ENCODE results near the gene BIRC5.
"Not testable (repeated sequence)": the region's sequence is repeated elsewhere in the genome, so short reads cannot be mapped to it uniquely, and the experiment has no call there.

Gene BIRC5

GRCh38 chr17:78170692-78171590, 43.1 kb upstream of the BIRC5 start:
- DNase-seq (ENCODE audit: low read depth), result no peak
- TF ChIP-seq CTCF (IDR thresholded peaks at IDR 0.05; ENCODE audit: low read depth, low read length, missing control alignments), result no peak
- peak overlapping the region; percentile 70 for H3K4me3 ChIP-seq (ENCODE audit: low read depth, low read length)

- DNase-seq (ENCODE audit: low read depth), result not testable (repeated sequence)
- H3K4me3 ChIP-seq (ENCODE audit: low read depth, low read length), result peak overlapping the region; percentile 70
Observed at GRCh38 chr17:78171591-78172248, 42.3 kb upstream of the BIRC5 start.

GRCh38 chr17:78172249-78173051, 41.6 kb upstream of the BIRC5 start:
- TF ChIP-seq CTCF (IDR thresholded peaks at IDR 0.05; ENCODE audit: low read depth, low read length, missing control alignments), result no peak
- H3K4me3 ChIP-seq (ENCODE audit: low read depth, low read length), result peak overlapping the region; percentile 70
- DNase-seq (ENCODE audit: low read depth), result no peak

- H3K4me3 ChIP-seq (ENCODE audit: low read depth, low read length), result peak overlapping the region; percentile 70; the same call in 1 of the 2 replicates
- DNase-seq (ENCODE audit: low read depth), result peak; percentile 87
- no peak for TF ChIP-seq CTCF (IDR thresholded peaks at IDR 0.05; ENCODE audit: low read depth, low read length, missing control alignments)
Observed at GRCh38 chr17:78173097-78173715, 40.8 kb upstream of the BIRC5 start.

- DNase-seq (ENCODE audit: low read depth), result no peak
- no peak for TF ChIP-seq CTCF (IDR thresholded peaks at IDR 0.05; ENCODE audit: low read depth, low read length, missing control alignments)
- H3K4me3 ChIP-seq (ENCODE audit: low read depth, low read length), result no peak overlapping the region
Observed at GRCh38 chr17:78174346-78174869, 39.6 kb upstream of the BIRC5 start.

DNA sequence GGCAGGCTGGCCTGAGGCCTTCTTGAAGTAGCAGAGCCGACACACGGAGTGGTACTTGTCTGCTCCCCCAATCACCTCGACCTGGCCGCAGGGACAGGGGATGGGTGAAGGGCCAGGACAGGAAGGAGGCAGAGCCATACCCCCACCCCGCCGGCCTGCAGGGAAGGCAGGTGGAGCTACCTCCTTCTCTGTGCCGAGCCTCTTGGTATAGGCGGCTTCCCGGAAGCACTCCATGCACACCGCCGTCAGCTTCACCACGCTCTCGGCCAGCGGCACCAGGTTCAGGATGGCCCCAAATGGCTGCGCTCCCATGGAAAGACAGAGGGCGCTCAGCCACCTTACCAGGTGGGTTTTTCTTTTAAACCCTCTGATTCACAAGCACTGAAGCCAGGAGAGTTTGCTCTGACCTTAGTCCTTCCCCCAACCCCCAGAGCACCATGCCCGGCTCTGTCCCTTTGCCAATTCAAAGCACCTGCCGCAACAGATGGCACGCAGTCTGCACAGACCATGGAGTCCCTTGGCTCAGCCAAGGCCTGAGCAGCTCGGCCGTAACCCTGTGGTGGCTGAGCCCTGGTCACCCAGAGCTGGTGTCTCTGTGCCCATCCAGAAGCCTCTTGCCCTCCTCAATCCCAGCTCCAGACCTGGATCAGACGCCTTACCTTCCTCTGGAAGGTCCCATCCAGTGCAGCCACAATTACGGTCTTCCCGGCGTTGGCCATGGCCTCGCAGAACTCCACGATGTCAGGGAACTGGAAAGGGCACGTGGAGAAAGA, 39.0 kb upstream of the BIRC5 start:
- no peak for DNase-seq (ENCODE audit: low read depth)
- TF ChIP-seq CTCF (IDR thresholded peaks at IDR 0.05; ENCODE audit: low read depth, low read length, missing control alignments), result no peak
- H3K4me3 ChIP-seq (ENCODE audit: low read depth, low read length), result no peak overlapping the region

Data from GM12864 (cell line).